HEK293T (cell line): ENCODE measurements around the gene SEC31A.

Experiments
- CTCF ChIA-PET: fragments of 350-600 bp; formaldehyde crosslinking; extraction: SDS; loops from one replicate; lab custom pipeline; 2021; ENCODE audit warnings: antibody characterized with exemption, inconsistent platforms; lab: Yijun Ruan, JAX
- POLR2A ChIA-PET: fragments of 350-600 bp; formaldehyde crosslinking; extraction: SDS; loops from one replicate; lab custom pipeline; 2020; ENCODE audit warnings: antibody characterized with exemption, inconsistent platforms; lab: Yijun Ruan, JAX
- DNase-seq: peaks from one replicate; pipeline ENCODE4 v3.0.0; 2012; ENCODE audit warnings: mixed read lengths; ENCODE audit errors: extremely low spot score
- ARNT ChIP-seq: fragments of 450-650 bp; IDR thresholded peaks from 2 replicates; pipeline ENCODE4 v1.6.1; 2017; ENCODE audit warnings: mild to moderate bottlenecking
- BHLHE40 ChIP-seq: fragments of 450-650 bp; IDR thresholded peaks from 2 replicates; pipeline ENCODE4 v1.6.1; 2016; ENCODE audit warnings: mild to moderate bottlenecking, moderate library complexity, borderline replicate concordance
- CTBP1 ChIP-seq: fragments of 450-650 bp; IDR thresholded peaks from 2 replicates; pipeline ENCODE4 v1.6.1; 2016; ENCODE audit warnings: borderline replicate concordance
- ELF4 ChIP-seq: fragments of 450-650 bp; IDR thresholded peaks from 2 replicates; pipeline ENCODE4 v1.6.1; 2017; ENCODE audit warnings: antibody characterized with exemption
- FOXA1 ChIP-seq: fragments of 450-650 bp; IDR thresholded peaks from 2 replicates; pipeline ENCODE4 v1.6.1; 2016; ENCODE audit warnings: mild to moderate bottlenecking
- FOXK2 ChIP-seq: fragments of 450-650 bp; IDR thresholded peaks from 2 replicates; pipeline ENCODE4 v1.6.1; 2016; ENCODE audit warnings: mild to moderate bottlenecking
- FOXM1 ChIP-seq: fragments of 450-650 bp; IDR thresholded peaks from 2 replicates; pipeline ENCODE4 v1.6.1; 2017; ENCODE audit warnings: mild to moderate bottlenecking, borderline replicate concordance
- HDGF ChIP-seq: fragments of 450-650 bp; IDR thresholded peaks from 2 replicates; pipeline ENCODE4 v1.6.1; 2017; ENCODE audit warnings: antibody characterized with exemption, borderline replicate concordance
- L3MBTL2 ChIP-seq: fragments of 450-650 bp; conservative IDR thresholded peaks from 2 replicates; pipeline ENCODE4 v1.6.1; 2016; ENCODE audit warnings: mild to moderate bottlenecking
- LEF1 ChIP-seq: fragments of 450-650 bp; IDR thresholded peaks from 2 replicates; pipeline ENCODE4 v1.6.1; 2017; ENCODE audit warnings: mild to moderate bottlenecking, borderline replicate concordance
- NFRKB ChIP-seq: fragments of 450-650 bp; IDR thresholded peaks from 2 replicates; pipeline ENCODE4 v1.6.1; 2016; ENCODE audit warnings: mild to moderate bottlenecking, moderate library complexity
- PKNOX1 ChIP-seq: fragments of 450-650 bp; IDR thresholded peaks from 2 replicates; pipeline ENCODE4 v1.6.1; 2016
- SP1 ChIP-seq: fragments of 450-650 bp; IDR thresholded peaks from 2 replicates; pipeline ENCODE4 v1.6.1; 2017
- SUZ12 ChIP-seq: fragments of 450-650 bp; IDR thresholded peaks from 2 replicates; pipeline ENCODE4 v1.6.1; 2016; ENCODE audit warnings: mild to moderate bottlenecking
- TARDBP ChIP-seq: fragments of 450-650 bp; IDR thresholded peaks from 2 replicates; pipeline ENCODE4 v1.6.1; 2016
- ZNF384 ChIP-seq: fragments of 450-650 bp; IDR thresholded peaks from 2 replicates; pipeline ENCODE4 v1.6.1; 2016

Gene SEC31A

GRCh38 chr4:82811392-82811791 lies 79.6 kb downstream of the SEC31A start:
- TF ChIP-seq FOXM1 (no peak), ZNF384 (no peak), FOXK2 (no peak), PKNOX1 (no peak), BHLHE40 (no peak), NFRKB (no peak), LEF1 (no peak), ARNT (no peak), ELF4 (no peak), SUZ12 (no peak)
- CTCF ChIA-PET: no interaction called here
- no peak for DNase-seq
- POLR2A ChIA-PET: interaction anchor here (0.9 kb wide), 1 partner anchor 89 kb away, joined by 3 read pairs; the partner anchor contains the start of gene THAP9

GRCh38 chr4:82810176-82810575 lies 80.8 kb downstream of the SEC31A start:
- ChIA-PET CTCF (no interaction called here), POLR2A (no interaction called here)
- no peak for TF ChIP-seq FOXA1
- TF ChIP-seq FOXK2: no peak
- TF ChIP-seq CTBP1: no peak
- TF ChIP-seq SP1: no peak
- TF ChIP-seq ELF4: no peak
- TF ChIP-seq PKNOX1: no peak
- TF ChIP-seq NFRKB: no peak
- no peak for TF ChIP-seq LEF1
- TF ChIP-seq TARDBP: no peak
- TF ChIP-seq FOXM1: no peak
- no peak for TF ChIP-seq L3MBTL2
- no peak for TF ChIP-seq ARNT
- TF ChIP-seq BHLHE40: no peak
- DNase-seq: no peak

GRCh38 chr4:82809619-82810018 lies 81.3 kb downstream of the SEC31A start:
- no peak for TF ChIP-seq TARDBP
- CTCF ChIA-PET: no interaction called here
- POLR2A ChIA-PET: no interaction called here
- DNase-seq: no peak

- no peak for TF ChIP-seq SUZ12
- TF ChIP-seq PKNOX1: no peak
- TF ChIP-seq NFRKB: no peak
- no peak for TF ChIP-seq TARDBP
- no peak for TF ChIP-seq FOXM1
- TF ChIP-seq LEF1: no peak
- no peak for TF ChIP-seq HDGF
- TF ChIP-seq FOXA1: no peak
- TF ChIP-seq L3MBTL2: no peak
- TF ChIP-seq ZNF384: no peak
- no peak for TF ChIP-seq ARNT
- TF ChIP-seq FOXK2: no peak
- no peak for TF ChIP-seq CTBP1
- no peak for TF ChIP-seq BHLHE40
- TF ChIP-seq ELF4: no peak
- TF ChIP-seq SP1: no peak
- CTCF ChIA-PET: no interaction called here
- no peak for DNase-seq
- POLR2A ChIA-PET: no interaction called here
Observed at GRCh38 chr4:82803746-82804145, 87.2 kb downstream of the SEC31A start.

- TF ChIP-seq CTBP1 (no peak), ARNT (no peak), PKNOX1 (no peak), L3MBTL2 (no peak)
- DNase-seq: no peak
- POLR2A ChIA-PET: no interaction called here
- CTCF ChIA-PET: interaction anchor here (0.7 kb wide), 1 partner anchor 1336 kb away, joined by 4 read pairs; no protein-coding TSS in a partner anchor
Observed at GRCh38 chr4:82802911-82803310, 88.0 kb downstream of the SEC31A start.

GRCh38 chr4:82801910-82802521 lies 88.9 kb downstream of the SEC31A start:
- TF ChIP-seq BHLHE40: no peak
- TF ChIP-seq FOXK2: no peak
- TF ChIP-seq PKNOX1: no peak
- TF ChIP-seq FOXM1: no peak
- no peak for TF ChIP-seq CTBP1
- TF ChIP-seq L3MBTL2: no peak
- no peak for TF ChIP-seq SP1
- TF ChIP-seq ZNF384: no peak
- TF ChIP-seq LEF1: no peak
- no peak for TF ChIP-seq TARDBP
- TF ChIP-seq ARNT: no peak
- no peak for TF ChIP-seq HDGF
- TF ChIP-seq FOXA1: no peak
- TF ChIP-seq SUZ12: no peak
- no peak for TF ChIP-seq NFRKB
- no peak for TF ChIP-seq ELF4
- DNase-seq: no peak
- CTCF ChIA-PET: interaction anchor here (0.7 kb wide), 1 partner anchor 1335 kb away, joined by 4 read pairs; no protein-coding TSS in a partner anchor
- POLR2A ChIA-PET: no interaction called here
